Measurements from ENCODE around the gene BIRC6. TPM values are rescaled to one million over a fixed set of nuclear protein-coding genes. Genes with fewer than 3 reads are reported as not detected.
"Not testable (repeated sequence)": the region's sequence is repeated elsewhere in the genome, so short reads cannot be mapped to it uniquely, and the experiment has no call there.

The BIRC6 gene
- total RNA-seq, 1 donor from 2014 or later, result 82.4 TPM

DNA sequence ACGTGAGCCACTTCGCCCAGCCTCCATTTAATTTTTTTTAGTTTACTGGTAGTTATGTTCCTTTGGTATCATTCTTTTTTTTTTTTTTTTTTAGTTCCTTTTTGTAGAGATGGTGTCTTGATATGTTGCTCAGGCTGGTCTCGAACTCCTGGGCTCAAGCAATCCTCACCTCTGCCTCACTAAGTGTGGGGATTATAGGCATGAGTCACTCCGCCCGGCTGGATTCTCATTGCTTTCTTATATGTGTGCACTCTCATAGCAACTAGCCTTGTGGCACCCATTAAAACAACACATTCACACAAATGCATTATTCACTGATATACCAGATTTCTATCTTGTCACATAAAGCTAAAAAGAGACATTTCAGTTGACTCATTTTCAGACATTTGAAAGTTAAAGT lies 275.3 kb downstream of the BIRC6 start:
- Mint-ChIP-seq H3K27ac (no peak overlapping the region), H3K36me3 (peaks cover 5% of the 10 kb centered on the region), H3K27me3 (peaks cover 3% of the 10 kb centered on the region), H3K9me3 (no peaks in the 10 kb centered on the region), H3K4me1 (ENCODE audit: unreplicated experiment) (peaks cover 7% of the 10 kb centered on the region), H3K4me3 (no peak overlapping the region)
- no peak for DNase-seq (ENCODE audit: extremely low spot score, unreplicated experiment)
- TF ChIP-seq, protein P1, sequence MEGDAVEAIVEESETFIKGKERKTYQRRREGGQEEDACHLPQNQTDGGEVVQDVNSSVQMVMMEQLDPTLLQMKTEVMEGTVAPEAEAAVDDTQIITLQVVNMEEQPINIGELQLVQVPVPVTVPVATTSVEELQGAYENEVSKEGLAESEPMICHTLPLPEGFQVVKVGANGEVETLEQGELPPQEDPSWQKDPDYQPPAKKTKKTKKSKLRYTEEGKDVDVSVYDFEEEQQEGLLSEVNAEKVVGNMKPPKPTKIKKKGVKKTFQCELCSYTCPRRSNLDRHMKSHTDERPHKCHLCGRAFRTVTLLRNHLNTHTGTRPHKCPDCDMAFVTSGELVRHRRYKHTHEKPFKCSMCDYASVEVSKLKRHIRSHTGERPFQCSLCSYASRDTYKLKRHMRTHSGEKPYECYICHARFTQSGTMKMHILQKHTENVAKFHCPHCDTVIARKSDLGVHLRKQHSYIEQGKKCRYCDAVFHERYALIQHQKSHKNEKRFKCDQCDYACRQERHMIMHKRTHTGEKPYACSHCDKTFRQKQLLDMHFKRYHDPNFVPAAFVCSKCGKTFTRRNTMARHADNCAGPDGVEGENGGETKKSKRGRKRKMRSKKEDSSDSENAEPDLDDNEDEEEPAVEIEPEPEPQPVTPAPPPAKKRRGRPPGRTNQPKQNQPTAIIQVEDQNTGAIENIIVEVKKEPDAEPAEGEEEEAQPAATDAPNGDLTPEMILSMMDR (conservative IDR thresholded peaks at IDR 0.05), result no peak

DNA sequence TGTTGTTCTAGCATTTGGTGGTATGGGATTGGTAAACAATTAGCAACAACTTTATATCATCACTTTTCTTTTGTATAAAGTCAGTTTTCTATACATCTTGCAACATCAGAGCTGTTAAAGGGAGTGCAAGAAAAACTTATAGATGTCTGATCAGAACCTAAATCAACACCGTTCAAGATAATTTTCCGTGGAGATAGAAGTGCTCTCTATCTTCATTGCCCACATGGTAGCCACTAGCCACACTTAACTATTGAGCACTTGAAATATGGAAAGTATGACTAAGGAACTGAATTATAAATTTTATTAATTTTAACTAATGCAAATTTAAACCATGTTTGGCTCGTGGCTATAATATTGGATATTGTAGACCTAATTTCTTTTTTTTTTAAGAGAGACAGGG lies 276.2 kb downstream of the BIRC6 start:
- Mint-ChIP-seq H3K9me3 (no peaks in the 10 kb centered on the region), H3K36me3 (peaks cover 5% of the 10 kb centered on the region), H3K27me3 (no peaks in the 10 kb centered on the region), H3K4me1 (ENCODE audit: unreplicated experiment) (peaks cover 3% of the 10 kb centered on the region), H3K27ac (no peak overlapping the region), H3K4me3 (no peak overlapping the region)
- no peak for DNase-seq (ENCODE audit: extremely low spot score, unreplicated experiment)
- TF ChIP-seq, protein P1 (conservative IDR thresholded peaks at IDR 0.05), result no peak

DNA sequence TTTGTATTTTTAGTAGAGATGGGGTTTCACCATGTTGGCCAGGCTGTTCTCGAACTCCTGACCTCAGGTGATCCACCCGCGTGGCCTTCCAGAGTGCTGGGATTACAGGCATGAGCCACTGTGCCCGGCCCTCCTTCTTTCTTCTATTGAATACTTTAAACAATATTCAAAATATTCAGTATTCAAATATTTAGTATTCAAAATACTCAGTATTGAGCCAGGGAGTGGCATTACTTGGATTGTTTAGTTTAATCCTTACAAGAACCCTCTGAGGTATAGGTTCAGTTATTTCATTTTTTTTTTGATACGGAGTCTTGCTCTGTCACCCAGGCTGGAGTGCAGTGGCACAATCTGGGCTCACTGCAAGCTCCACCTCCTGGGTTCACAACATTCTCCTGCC lies 281.7 kb downstream of the BIRC6 start:
- H3K36me3 Mint-ChIP-seq, H3K27me3 Mint-ChIP-seq: not testable (repeated sequence)

DNA sequence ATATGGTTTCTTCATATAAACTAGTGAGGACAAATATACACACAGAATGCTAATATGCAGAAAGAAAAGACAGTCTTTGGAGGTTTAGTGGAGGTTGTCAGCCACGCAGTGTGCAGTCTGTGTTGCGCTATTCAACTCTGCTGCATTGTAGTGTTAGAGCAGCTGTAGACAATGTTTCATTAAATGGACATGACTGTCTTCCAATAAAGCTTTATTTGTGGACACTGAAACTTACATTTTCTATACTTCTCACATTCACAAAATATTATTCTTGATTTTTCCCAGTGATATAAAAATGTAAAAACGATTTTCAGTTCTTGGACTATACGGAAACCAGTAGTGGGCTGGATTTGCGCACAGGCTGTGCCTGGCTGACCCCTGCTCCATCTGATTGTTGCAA lies 284.4 kb downstream of the BIRC6 start:
- Mint-ChIP-seq H3K4me1 (ENCODE audit: unreplicated experiment) (no peaks in the 10 kb centered on the region), H3K27ac (no peak overlapping the region), H3K9me3 (no peaks in the 10 kb centered on the region), H3K27me3 (no peaks in the 10 kb centered on the region), H3K4me3 (no peak overlapping the region), H3K36me3 (peaks cover 5% of the 10 kb centered on the region)
- TF ChIP-seq, protein P1 (conservative IDR thresholded peaks at IDR 0.05), result no peak
- no peak for DNase-seq (ENCODE audit: extremely low spot score, unreplicated experiment)

More for the DNA sequence above, 281.7 kb downstream of the BIRC6 start:
- H3K27ac Mint-ChIP-seq; H3K4me3 Mint-ChIP-seq; H3K9me3 Mint-ChIP-seq; H3K4me1 Mint-ChIP-seq (ENCODE audit: unreplicated experiment); DNase-seq (ENCODE audit: extremely low spot score, unreplicated experiment): not testable (repeated sequence)

DNA sequence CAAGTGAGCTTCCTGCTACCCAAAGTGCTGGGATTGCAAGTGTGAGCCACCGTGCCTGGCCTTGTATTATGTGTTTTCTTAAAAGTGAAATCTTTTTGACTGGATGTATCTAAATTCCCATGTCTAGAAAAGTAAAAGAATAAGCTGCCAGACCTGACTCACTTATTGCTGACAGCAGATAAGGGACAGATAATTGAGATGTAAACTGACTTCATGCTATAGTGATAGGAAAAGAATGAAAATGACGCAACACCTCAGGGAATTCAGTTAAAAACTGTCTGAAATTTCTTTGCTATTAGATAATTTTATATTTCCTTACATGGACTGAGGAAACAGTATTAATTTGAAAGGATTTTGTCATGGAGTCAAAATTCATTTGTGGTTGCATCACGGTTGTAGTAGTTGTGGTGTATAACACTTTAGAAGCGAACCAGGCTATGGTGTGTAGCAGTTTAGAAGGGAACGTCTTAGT lies 290.4 kb downstream of the BIRC6 start:
- Mint-ChIP-seq H3K4me3 (no peak overlapping the region), H3K36me3 (peaks cover 8% of the 10 kb centered on the region), H3K4me1 (ENCODE audit: unreplicated experiment) (no peaks in the 10 kb centered on the region), H3K27ac (no peak overlapping the region), H3K27me3 (no peaks in the 10 kb centered on the region), H3K9me3 (no peaks in the 10 kb centered on the region)
- TF ChIP-seq, protein P1 (conservative IDR thresholded peaks at IDR 0.05), result no peak
- no peak for DNase-seq (ENCODE audit: extremely low spot score, unreplicated experiment)

DNA sequence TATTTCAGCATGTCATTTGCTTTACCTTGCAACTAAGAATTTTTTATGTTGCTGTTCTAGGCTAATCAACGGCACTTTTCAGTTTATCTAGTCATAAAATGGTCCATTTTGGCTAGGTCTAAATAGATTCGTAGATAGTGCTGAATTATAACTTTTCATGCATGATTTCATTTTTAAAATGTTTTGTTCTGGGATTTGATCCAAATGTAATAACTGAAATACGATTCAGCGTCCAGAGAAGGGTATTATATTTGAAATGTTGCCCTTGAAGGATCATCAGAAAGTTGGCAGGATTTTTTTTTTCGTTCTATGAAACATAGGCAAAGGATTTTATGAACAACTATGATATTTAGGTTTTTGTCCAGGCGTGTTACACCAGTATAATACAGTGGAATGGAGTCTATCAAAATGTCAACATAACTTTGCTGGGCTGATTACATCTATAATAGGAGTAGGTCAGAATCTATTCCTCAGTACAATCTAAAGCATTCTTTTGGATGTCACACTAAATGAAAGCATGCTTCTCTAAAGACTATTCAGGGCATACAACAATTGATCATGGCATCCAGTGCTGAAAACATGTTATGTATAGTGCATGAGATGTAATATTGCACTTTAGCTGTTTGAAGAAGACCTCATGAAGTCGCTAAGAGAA lies 295.9 kb downstream of the BIRC6 start:
- Mint-ChIP-seq H3K9me3 (no peaks in the 10 kb centered on the region), H3K4me1 (ENCODE audit: unreplicated experiment) (no peaks in the 10 kb centered on the region), H3K27me3 (no peaks in the 10 kb centered on the region), H3K36me3 (peaks cover 18% of the 10 kb centered on the region), H3K27ac (no peak overlapping the region), H3K4me3 (no peak overlapping the region)
- TF ChIP-seq, protein P1 (conservative IDR thresholded peaks at IDR 0.05), result no peak
- DNase-seq (ENCODE audit: extremely low spot score, unreplicated experiment), result no peak
